Esophagus squamous epithelium (tissue), 5 donors: ENCODE data around the gene AHRR. TPM values are rescaled to one million over a fixed set of nuclear protein-coding genes. Genes with fewer than 3 reads are reported as not detected.
"Not testable (repeated sequence)": the region's sequence is repeated elsewhere in the genome, so short reads cannot be mapped to it uniquely, and the experiment has no call there.

Source experiments
- DNase-seq: peaks from one replicate; lab custom pipeline; 2025; lab: John Stamatoyannopoulos, UW
- H3K27ac ChIP-seq, 4 donors: fragments of 200-600 bp; sonication (generic); one replicate each; pipeline ENCODE4 v1.5.1; 2016 to 2019; ENCODE audit warnings: mild to moderate bottlenecking in 1 of 4
- H3K27me3 ChIP-seq, 4 donors: fragments of 200-600 bp; sonication (generic); 1 replicate in 3 of 4; 2 replicates in 1 of 4; pipeline versions ENCODE4 v1.5.1 to v1.6.0; 2017 to 2021; ENCODE audit warnings: antibody characterized with exemption in 1 of 4
- H3K36me3 ChIP-seq, 3 donors: fragments of 200-600 bp; sonication (generic); one replicate each; pipeline ENCODE4 v1.5.1; 2016 to 2019
- H3K4me1 ChIP-seq, 3 donors: fragments of 200-600 bp; sonication (generic); one replicate each; pipeline ENCODE4 v1.5.1; 2017 to 2019
- H3K4me3 ChIP-seq, 4 donors: fragments of 200-600 bp; sonication (generic); 1 replicate in 3 of 4; 2 replicates in 1 of 4; pipeline ENCODE4 v1.5.1; 2016 to 2019; ENCODE audit warnings: mild to moderate bottlenecking in 2 of 4, moderate library complexity in 1 of 4
- H3K9me3 ChIP-seq, 3 donors: fragments of 200-600 bp; sonication (generic); one replicate each; pipeline ENCODE4 v1.5.1; 2016 to 2019
- POLR2A ChIP-seq, 4 donors: fragments of 450-650 bp; IDR thresholded peaks; one replicate each; pipeline ENCODE4 v1.6.1; 2017; ENCODE audit warnings: antibody characterized with exemption in 4 of 4, mild to moderate bottlenecking in 4 of 4, moderate library complexity in 3 of 4
- WGBS, 2 donors: methylation state at CpG; one replicate each; pipeline ENCODE4 v1.1.5; 2018; 5-methylcytosine and 5-hydroxymethylcytosine counted together
- intact Hi-C: fragments of 100-400 bp; cut with DNase I; formaldehyde crosslinking; loops from one replicate; pipeline ENCODE4 v1.15.0; 2022
- total RNA-seq, 4 donors: library from RNA; depleted of rRNA; stranded (reverse); fragments of >200 nt; gene quantifications; one replicate each; pipeline ENCODE4 v1.1.0, GENCODE V29; 2016
- TF ChIP-seq, protein P1 (sequence below), 6 experiments: fragments of 450-650 bp in 4 of 6; fragments of 200-600 bp in 2 of 6; sonication (generic) in 2 of 6; IDR thresholded peaks; one replicate each; pipeline ENCODE4 v1.5.1; 2016 to 2019; ENCODE audit warnings: antibody characterized with exemption in 6 of 6, mild to moderate bottlenecking in 4 of 6, moderate library complexity in 4 of 6
- donor health status: DM: yes; HTN: yes; CAD: no.

The AHRR gene
- total RNA-seq, 4 donors from 2014 or later, result 0.66 to 1.5 (median 1.1) TPM

DNA sequence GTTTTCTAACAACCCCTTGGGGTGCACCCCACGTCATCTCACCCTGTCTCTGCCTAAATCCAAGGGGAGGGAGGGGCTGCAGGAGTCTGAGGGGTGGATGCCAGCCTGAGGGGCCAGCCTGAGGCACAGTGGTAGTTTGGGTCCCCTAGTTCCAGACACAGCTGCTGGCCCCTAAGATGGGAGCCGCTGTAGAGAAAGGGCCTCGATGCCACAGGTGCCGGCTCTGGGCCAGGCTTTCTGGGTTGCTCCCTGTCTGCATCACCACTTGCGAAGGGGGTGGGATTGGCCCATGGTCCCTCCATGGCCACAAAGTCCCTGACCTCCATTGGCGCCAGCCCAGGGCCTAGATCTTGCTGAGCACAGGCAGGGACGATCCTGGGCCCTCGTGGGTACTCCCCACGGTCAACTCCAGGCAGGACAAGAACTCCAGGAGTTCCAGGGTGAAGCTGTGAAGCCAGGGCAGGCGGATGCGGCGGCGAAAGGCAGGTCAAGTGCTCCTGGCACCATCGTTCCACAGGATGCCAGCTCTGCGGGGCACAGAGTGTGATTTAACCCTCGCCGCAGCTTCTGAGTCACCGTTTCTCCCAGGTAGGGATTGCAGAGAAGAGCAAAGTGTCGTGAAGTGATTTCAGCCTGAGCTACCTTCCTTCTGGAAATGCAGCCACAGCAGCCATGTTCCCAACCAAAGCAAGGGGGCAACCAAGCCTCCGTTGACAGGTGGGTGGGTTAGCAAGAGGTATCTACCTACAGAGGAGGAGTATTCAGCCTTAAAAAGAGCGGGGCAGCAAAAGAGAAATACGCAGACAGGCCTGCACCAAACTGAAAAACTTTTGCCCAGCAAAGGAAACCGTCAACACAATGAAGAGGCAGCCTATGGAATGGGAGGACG lies 79.9 kb downstream of the AHRR start:
- no peak overlapping the region for H3K4me3 ChIP-seq
- no peak for DNase-seq
- TF ChIP-seq, protein P1, sequence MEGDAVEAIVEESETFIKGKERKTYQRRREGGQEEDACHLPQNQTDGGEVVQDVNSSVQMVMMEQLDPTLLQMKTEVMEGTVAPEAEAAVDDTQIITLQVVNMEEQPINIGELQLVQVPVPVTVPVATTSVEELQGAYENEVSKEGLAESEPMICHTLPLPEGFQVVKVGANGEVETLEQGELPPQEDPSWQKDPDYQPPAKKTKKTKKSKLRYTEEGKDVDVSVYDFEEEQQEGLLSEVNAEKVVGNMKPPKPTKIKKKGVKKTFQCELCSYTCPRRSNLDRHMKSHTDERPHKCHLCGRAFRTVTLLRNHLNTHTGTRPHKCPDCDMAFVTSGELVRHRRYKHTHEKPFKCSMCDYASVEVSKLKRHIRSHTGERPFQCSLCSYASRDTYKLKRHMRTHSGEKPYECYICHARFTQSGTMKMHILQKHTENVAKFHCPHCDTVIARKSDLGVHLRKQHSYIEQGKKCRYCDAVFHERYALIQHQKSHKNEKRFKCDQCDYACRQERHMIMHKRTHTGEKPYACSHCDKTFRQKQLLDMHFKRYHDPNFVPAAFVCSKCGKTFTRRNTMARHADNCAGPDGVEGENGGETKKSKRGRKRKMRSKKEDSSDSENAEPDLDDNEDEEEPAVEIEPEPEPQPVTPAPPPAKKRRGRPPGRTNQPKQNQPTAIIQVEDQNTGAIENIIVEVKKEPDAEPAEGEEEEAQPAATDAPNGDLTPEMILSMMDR (IDR thresholded peaks at IDR 0.05), result no peak
- H3K9me3 ChIP-seq, result no peaks in the 10 kb centered on the region
- 76 to 90% methylated on average over 8 to 12 of the region's 24 CpGs for WGBS, 2 donors
- peak overlapping the region; percentile 7 to 80 (median 52) for H3K27ac ChIP-seq
- intact Hi-C loops, result no loop called here
- peaks cover 5 to 31% (median 12%) of the 10 kb centered on the region in 3 donors for H3K4me1 ChIP-seq
- H3K36me3 ChIP-seq, result no peaks in the 10 kb centered on the region
- H3K27me3 ChIP-seq, result peaks cover 0 to 49% (median 0%) of the 10 kb centered on the region in 4 donors

DNA sequence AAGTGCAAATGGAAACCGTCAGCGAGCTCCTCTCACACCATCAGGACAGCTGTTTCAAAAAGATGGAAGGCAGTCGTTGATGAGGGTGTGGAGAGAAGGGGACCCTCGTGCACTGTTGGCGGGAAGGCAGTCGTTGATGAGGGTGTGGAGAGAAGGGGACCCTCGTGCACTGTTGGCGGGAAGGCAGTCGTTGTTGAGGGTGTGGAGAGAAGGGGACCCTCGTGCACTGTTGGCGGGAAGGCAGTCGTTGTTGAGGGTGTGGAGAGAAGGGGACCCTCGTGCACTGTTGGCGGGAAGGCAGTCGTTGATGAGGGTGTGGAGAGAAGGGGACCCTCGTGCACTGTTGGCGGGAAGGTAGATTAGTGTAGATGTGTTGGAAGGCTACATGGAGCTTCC lies 80.7 kb downstream of the AHRR start:
- H3K36me3 ChIP-seq, DNase-seq, H3K9me3 ChIP-seq, intact Hi-C loops, H3K4me3 ChIP-seq, H3K27ac ChIP-seq: not testable (repeated sequence)
- H3K4me1 ChIP-seq, result peaks cover 5 to 31% (median 12%) of the 10 kb centered on the region in 3 donors
- H3K27me3 ChIP-seq, result peaks cover 0 to 49% (median 0%) of the 10 kb centered on the region in 4 donors
- WGBS, 2 donors, result 87 to 91% methylated on average over 11 of the region's 17 CpGs

DNA sequence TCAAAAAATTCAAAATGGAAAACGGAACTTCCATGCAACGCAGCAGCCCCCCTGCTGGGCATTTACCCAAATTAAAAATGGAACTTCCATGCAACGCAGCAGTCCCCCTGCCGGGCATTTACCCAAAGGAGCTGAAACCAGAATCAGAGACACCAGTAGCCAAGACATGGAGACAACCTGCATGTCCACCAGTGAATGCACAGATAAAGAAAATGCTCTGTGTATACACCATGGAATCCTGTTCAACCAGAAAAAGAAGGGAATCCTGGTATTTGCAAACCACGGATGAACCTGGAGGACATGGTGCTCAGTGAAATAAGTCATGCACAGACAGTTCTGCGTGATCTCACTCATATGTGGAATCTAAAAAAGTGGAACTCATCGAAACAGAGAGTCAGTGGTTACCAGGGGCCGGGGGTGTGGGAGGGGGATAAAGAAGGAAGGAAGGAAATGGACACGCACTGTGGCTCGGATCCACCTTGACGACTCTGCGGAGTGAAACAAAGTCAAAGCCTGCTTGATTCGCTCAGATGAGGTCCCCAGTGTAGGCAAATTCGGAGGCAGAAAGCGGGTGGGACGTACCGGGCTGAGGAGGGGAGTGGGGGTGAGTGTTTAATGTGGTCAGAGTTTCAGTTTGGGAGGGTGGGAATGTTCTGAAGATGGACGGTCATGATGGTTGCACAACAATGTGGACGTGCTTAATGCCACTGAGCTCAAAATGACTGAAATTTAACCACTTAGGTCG lies 81.3 kb downstream of the AHRR start:
- TF ChIP-seq POLR2A (IDR thresholded peaks at IDR 0.05), result no peak
- TF ChIP-seq, protein P1 (IDR thresholded peaks at IDR 0.05), result no peak
- WGBS, 2 donors, result 75 to 86% methylated on average over 18 to 20 of the region's 20 CpGs
- H3K27ac ChIP-seq, result no peak overlapping the region
- H3K4me1 ChIP-seq, result peaks cover 5 to 34% (median 12%) of the 10 kb centered on the region in 3 donors
- H3K27me3 ChIP-seq, result peaks cover 0 to 49% (median 0%) of the 10 kb centered on the region in 4 donors
- H3K4me3 ChIP-seq, result no peak overlapping the region
- H3K36me3 ChIP-seq, result no peaks in the 10 kb centered on the region
- no peaks in the 10 kb centered on the region for H3K9me3 ChIP-seq
- DNase-seq, result no peak
- intact Hi-C loops, result no loop called here

DNA sequence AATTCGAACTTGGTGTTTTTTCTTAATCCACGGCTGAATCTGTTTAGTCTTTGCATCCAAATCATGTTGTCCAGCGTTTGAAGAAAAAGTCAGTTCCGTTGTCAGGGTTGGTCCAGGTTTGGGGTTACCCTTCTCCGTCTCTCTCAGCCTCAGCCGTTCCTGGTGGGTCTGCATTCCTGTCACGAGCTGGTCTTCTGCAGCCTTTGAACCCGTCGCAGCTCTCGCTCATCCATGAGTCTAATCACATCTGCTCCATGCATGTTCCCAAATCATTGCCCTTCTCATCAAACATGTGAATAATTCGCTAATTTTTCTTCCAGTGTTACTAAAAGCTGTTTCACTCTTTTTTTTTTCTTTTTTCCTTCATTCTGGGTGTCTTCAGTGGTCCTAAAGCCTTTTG lies 82.5 kb downstream of the AHRR start:
- Histone ChIP-seq H3K36me3 (no peaks in the 10 kb centered on the region), H3K27ac (no peak overlapping the region), H3K27me3 (peaks cover 0 to 42% (median 0%) of the 10 kb centered on the region in 4 donors), H3K4me3 (no peak overlapping the region), H3K4me1 (peaks cover 5 to 31% (median 9%) of the 10 kb centered on the region in 3 donors), H3K9me3 (no peaks in the 10 kb centered on the region)
- intact Hi-C loops, result no loop called here
- 82 to 90% methylated on average over 10 to 11 of the region's 11 CpGs for WGBS, 2 donors
- DNase-seq, result no peak
- no peak for TF ChIP-seq POLR2A (IDR thresholded peaks at IDR 0.05)

DNA sequence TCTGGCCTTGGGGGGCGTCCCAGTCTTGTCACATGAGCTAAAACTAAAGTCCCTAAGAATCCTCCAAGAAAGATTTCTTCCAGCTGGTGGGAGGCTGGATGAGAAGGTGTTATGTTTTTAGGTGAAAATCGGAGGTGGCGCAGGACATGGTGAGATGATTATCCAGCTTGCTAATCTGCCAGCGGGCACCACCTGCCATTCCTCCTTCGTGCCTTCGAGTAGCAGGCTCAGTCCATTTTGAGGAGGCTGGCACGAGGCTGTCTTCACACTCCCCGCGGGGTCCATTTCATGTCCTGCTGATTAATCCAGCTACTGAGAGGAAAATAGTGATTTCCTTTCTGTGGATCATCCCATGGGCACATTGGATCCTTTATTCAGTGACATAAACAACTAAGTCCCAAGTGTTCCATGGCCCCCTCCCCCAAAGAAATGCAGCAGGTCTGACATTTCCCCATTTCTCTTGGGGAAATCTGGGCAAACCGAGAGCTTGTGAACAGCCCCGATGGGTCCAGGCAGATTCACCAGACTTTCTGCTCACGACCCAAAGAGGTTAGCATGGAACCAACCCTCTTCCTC lies 83.2 kb downstream of the AHRR start:
- DNase-seq, result no peak
- Histone ChIP-seq H3K27me3 (peaks cover 0 to 35% (median 0%) of the 10 kb centered on the region in 4 donors), H3K9me3 (no peaks in the 10 kb centered on the region), H3K27ac (no peak overlapping the region), H3K36me3 (no peaks in the 10 kb centered on the region), H3K4me1 (peaks cover 0 to 23% (median 2%) of the 10 kb centered on the region in 3 donors), H3K4me3 (no peak overlapping the region)
- intact Hi-C loops, result no loop called here
- TF ChIP-seq, protein P1 (IDR thresholded peaks at IDR 0.05), result no peak
- TF ChIP-seq POLR2A (IDR thresholded peaks at IDR 0.05), result no peak
- 84 to 88% methylated on average over 10 to 11 of the region's 12 CpGs for WGBS, 2 donors
